ENCODE measurements around the gene KCNC1.

Gene KCNC1

GRCh38 chr11:17801166-17801565 is 66.6 kb downstream of the KCNC1 start:
- H3K4me3 ChIP-seq (ENCODE audit: low read depth, low read length), result no peak overlapping the region
- no peaks in the 10 kb centered on the region for H3K36me3 ChIP-seq (ENCODE audit: control insufficient read depth, insufficient read depth, low read length)
- H3K27me3 ChIP-seq (ENCODE audit: control insufficient read depth, insufficient read depth, low read length), result no peaks in the 10 kb centered on the region
- peaks cover 15% of the 10 kb centered on the region for H3K4me1 ChIP-seq (ENCODE audit: control insufficient read depth, insufficient read depth, low read length)
- no peak overlapping the region for H3K9ac ChIP-seq (ENCODE audit: low read length)
- H3K9me3 ChIP-seq (ENCODE audit: control insufficient read depth, insufficient read depth, low read depth, low read length), result peaks cover 5% of the 10 kb centered on the region
- H3K27ac ChIP-seq (ENCODE audit: low read depth, low read length), result no peak overlapping the region

GRCh38 chr11:17802491-17802890 is 67.9 kb downstream of the KCNC1 start:
- peaks cover 15% of the 10 kb centered on the region for H3K4me1 ChIP-seq (ENCODE audit: control insufficient read depth, insufficient read depth, low read length)
- H3K9me3 ChIP-seq (ENCODE audit: control insufficient read depth, insufficient read depth, low read depth, low read length), result peaks cover 5% of the 10 kb centered on the region
- no peak overlapping the region for H3K27ac ChIP-seq (ENCODE audit: low read depth, low read length)
- no peak overlapping the region for H3K9ac ChIP-seq (ENCODE audit: low read length)
- H3K36me3 ChIP-seq (ENCODE audit: control insufficient read depth, insufficient read depth, low read length), result no peaks in the 10 kb centered on the region
- no peak overlapping the region for H3K4me3 ChIP-seq (ENCODE audit: low read depth, low read length)
- no peaks in the 10 kb centered on the region for H3K27me3 ChIP-seq (ENCODE audit: control insufficient read depth, insufficient read depth, low read length)

DNA sequence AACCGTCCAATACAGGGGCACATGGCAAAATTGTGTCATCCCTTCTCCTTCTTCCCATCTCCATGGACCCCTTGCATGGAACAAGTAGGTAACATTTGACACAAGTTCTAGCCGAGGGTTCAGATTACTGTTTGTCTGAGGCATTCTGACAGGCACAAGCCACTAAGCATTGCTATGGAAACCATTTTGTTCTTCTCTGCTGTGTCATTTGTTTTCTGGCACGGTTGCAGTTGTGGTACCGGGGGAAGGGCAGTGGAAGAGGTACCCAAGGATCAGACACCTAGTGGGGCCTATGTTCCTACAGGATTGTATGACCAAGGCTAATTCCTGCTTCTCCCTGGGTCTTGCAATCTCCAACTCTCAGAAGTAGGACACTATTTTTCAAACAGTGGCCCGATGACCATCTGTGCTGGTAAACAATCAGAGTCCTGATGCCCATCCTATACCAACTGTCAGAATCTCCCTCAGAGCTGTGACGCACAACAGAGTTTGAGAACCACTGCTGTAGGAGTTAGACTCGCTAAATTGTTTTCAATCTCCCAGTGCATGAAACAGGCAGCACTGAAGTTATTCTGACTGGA is 69.3 kb downstream of the KCNC1 start:
- Histone ChIP-seq H3K9me3 (ENCODE audit: control insufficient read depth, insufficient read depth, low read depth, low read length) (peaks cover 5% of the 10 kb centered on the region), H3K36me3 (ENCODE audit: control insufficient read depth, insufficient read depth, low read length) (no peaks in the 10 kb centered on the region), H3K4me3 (ENCODE audit: low read depth, low read length) (no peak overlapping the region), H3K4me1 (ENCODE audit: control insufficient read depth, insufficient read depth, low read length) (peaks cover 15% of the 10 kb centered on the region), H3K27ac (ENCODE audit: low read depth, low read length) (no peak overlapping the region), H3K9ac (ENCODE audit: low read length) (no peak overlapping the region), H3K27me3 (ENCODE audit: control insufficient read depth, insufficient read depth, low read length) (no peaks in the 10 kb centered on the region)

GRCh38 chr11:17805043-17805442 is 70.5 kb downstream of the KCNC1 start:
- no peak overlapping the region for H3K27ac ChIP-seq (ENCODE audit: low read depth, low read length)
- H3K36me3 ChIP-seq (ENCODE audit: control insufficient read depth, insufficient read depth, low read length), result no peaks in the 10 kb centered on the region
- H3K9ac ChIP-seq (ENCODE audit: low read length), result no peak overlapping the region
- H3K4me1 ChIP-seq (ENCODE audit: control insufficient read depth, insufficient read depth, low read length), result peaks cover 15% of the 10 kb centered on the region
- no peaks in the 10 kb centered on the region for H3K27me3 ChIP-seq (ENCODE audit: control insufficient read depth, insufficient read depth, low read length)
- peaks cover 5% of the 10 kb centered on the region for H3K9me3 ChIP-seq (ENCODE audit: control insufficient read depth, insufficient read depth, low read depth, low read length)
- no peak overlapping the region for H3K4me3 ChIP-seq (ENCODE audit: low read depth, low read length)

- Histone ChIP-seq H3K27ac (ENCODE audit: low read depth, low read length) (no peak overlapping the region), H3K9ac (ENCODE audit: low read length) (no peak overlapping the region), H3K9me3 (ENCODE audit: control insufficient read depth, insufficient read depth, low read depth, low read length) (no peaks in the 10 kb centered on the region), H3K36me3 (ENCODE audit: control insufficient read depth, insufficient read depth, low read length) (no peaks in the 10 kb centered on the region), H3K4me3 (ENCODE audit: low read depth, low read length) (no peak overlapping the region), H3K27me3 (ENCODE audit: control insufficient read depth, insufficient read depth, low read length) (no peaks in the 10 kb centered on the region), H3K4me1 (ENCODE audit: control insufficient read depth, insufficient read depth, low read length) (peaks cover 12% of the 10 kb centered on the region)
Measured at GRCh38 chr11:17805873-17806272, 71.3 kb downstream of the KCNC1 start.

- H3K9me3 ChIP-seq (ENCODE audit: control insufficient read depth, insufficient read depth, low read depth, low read length), result no peaks in the 10 kb centered on the region
- H3K27me3 ChIP-seq (ENCODE audit: control insufficient read depth, insufficient read depth, low read length), result no peaks in the 10 kb centered on the region
- no peak overlapping the region for H3K4me3 ChIP-seq (ENCODE audit: low read depth, low read length)
- H3K36me3 ChIP-seq (ENCODE audit: control insufficient read depth, insufficient read depth, low read length), result no peaks in the 10 kb centered on the region
- H3K9ac ChIP-seq (ENCODE audit: low read length), result no peak overlapping the region
- H3K27ac ChIP-seq (ENCODE audit: low read depth, low read length), result no peak overlapping the region
- peaks cover 4% of the 10 kb centered on the region; the same call in 1 of the 2 replicates for H3K4me1 ChIP-seq (ENCODE audit: control insufficient read depth, insufficient read depth, low read length)
Measured at GRCh38 chr11:17807034-17807433, 72.5 kb downstream of the KCNC1 start.

DNA sequence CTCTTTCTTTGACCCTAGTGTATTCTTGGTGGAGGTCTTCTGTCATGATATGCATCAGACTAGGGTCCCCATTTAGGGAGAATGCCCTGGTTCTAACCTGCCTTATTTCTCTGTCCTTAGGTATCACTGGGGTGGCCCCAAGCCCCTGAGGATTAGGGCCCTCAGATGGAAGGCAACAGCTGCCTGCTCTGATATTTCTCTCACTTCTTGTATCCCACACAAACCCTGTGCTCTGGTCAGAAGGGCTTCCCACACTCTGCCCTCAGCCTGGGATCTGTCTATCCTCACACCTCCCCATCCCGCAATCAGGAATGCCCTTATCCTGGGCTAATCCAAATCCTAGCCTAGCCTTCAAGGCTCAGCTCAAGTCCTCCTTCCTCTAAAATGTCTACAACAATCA is 75.5 kb downstream of the KCNC1 start:
- Histone ChIP-seq H3K36me3 (ENCODE audit: control insufficient read depth, insufficient read depth, low read length) (no peaks in the 10 kb centered on the region), H3K9me3 (ENCODE audit: control insufficient read depth, insufficient read depth, low read depth, low read length) (no peaks in the 10 kb centered on the region), H3K4me1 (ENCODE audit: control insufficient read depth, insufficient read depth, low read length) (no peaks in the 10 kb centered on the region), H3K27ac (ENCODE audit: low read depth, low read length) (no peak overlapping the region), H3K27me3 (ENCODE audit: control insufficient read depth, insufficient read depth, low read length) (no peaks in the 10 kb centered on the region), H3K4me3 (ENCODE audit: low read depth, low read length) (no peak overlapping the region), H3K9ac (ENCODE audit: low read length) (no peak overlapping the region)

DNA sequence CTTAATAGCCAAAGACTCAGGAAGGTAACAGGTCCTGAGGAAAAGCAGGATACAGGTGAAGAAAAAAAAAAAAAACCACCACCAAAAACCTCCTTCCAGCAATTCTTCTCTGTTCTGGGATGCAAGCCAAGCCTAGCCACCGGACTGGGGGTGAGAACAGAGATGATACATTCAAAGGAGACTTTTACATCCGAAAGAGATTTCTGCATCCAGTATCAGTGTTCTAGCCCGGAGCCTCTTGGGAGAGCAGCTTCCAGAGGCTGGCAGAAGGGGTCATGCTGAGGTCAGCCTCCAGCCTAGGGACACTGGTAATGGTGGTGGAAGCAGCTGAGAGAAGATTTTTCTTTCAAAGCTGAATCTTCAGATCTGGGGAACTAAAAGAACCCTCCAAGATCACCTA is 76.2 kb downstream of the KCNC1 start:
- no peak overlapping the region for H3K27ac ChIP-seq (ENCODE audit: low read depth, low read length)
- no peak overlapping the region for H3K4me3 ChIP-seq (ENCODE audit: low read depth, low read length)
- H3K4me1 ChIP-seq (ENCODE audit: control insufficient read depth, insufficient read depth, low read length), result no peaks in the 10 kb centered on the region
- no peaks in the 10 kb centered on the region for H3K9me3 ChIP-seq (ENCODE audit: control insufficient read depth, insufficient read depth, low read depth, low read length)
- H3K36me3 ChIP-seq (ENCODE audit: control insufficient read depth, insufficient read depth, low read length), result no peaks in the 10 kb centered on the region
- no peak overlapping the region for H3K9ac ChIP-seq (ENCODE audit: low read length)
- H3K27me3 ChIP-seq (ENCODE audit: control insufficient read depth, insufficient read depth, low read length), result no peaks in the 10 kb centered on the region

GRCh38 chr11:17811352-17811751 is 76.8 kb downstream of the KCNC1 start:
- Histone ChIP-seq H3K36me3 (ENCODE audit: control insufficient read depth, insufficient read depth, low read length) (no peaks in the 10 kb centered on the region), H3K4me1 (ENCODE audit: control insufficient read depth, insufficient read depth, low read length) (no peaks in the 10 kb centered on the region), H3K27ac (ENCODE audit: low read depth, low read length) (no peak overlapping the region), H3K9ac (ENCODE audit: low read length) (no peak overlapping the region), H3K27me3 (ENCODE audit: control insufficient read depth, insufficient read depth, low read length) (no peaks in the 10 kb centered on the region), H3K9me3 (ENCODE audit: control insufficient read depth, insufficient read depth, low read depth, low read length) (no peaks in the 10 kb centered on the region), H3K4me3 (ENCODE audit: low read depth, low read length) (no peak overlapping the region)

- H3K36me3 ChIP-seq (ENCODE audit: control insufficient read depth, insufficient read depth, low read length), result no peaks in the 10 kb centered on the region
- H3K27ac ChIP-seq (ENCODE audit: low read depth, low read length), result no peak overlapping the region
- H3K4me3 ChIP-seq (ENCODE audit: low read depth, low read length), result no peak overlapping the region
- H3K4me1 ChIP-seq (ENCODE audit: control insufficient read depth, insufficient read depth, low read length), result no peaks in the 10 kb centered on the region
- H3K9ac ChIP-seq (ENCODE audit: low read length), result no peak overlapping the region
- H3K27me3 ChIP-seq (ENCODE audit: control insufficient read depth, insufficient read depth, low read length), result no peaks in the 10 kb centered on the region
- H3K9me3 ChIP-seq (ENCODE audit: control insufficient read depth, insufficient read depth, low read depth, low read length), result no peaks in the 10 kb centered on the region
Measured at GRCh38 chr11:17812091-17812864, 77.7 kb downstream of the KCNC1 start.

GRCh38 chr11:17812865-17813187 is 78.2 kb downstream of the KCNC1 start:
- Histone ChIP-seq H3K9me3 (ENCODE audit: control insufficient read depth, insufficient read depth, low read depth, low read length) (no peaks in the 10 kb centered on the region), H3K36me3 (ENCODE audit: control insufficient read depth, insufficient read depth, low read length) (no peaks in the 10 kb centered on the region), H3K9ac (ENCODE audit: low read length) (no peak overlapping the region), H3K27me3 (ENCODE audit: control insufficient read depth, insufficient read depth, low read length) (no peaks in the 10 kb centered on the region), H3K27ac (ENCODE audit: low read depth, low read length) (no peak overlapping the region), H3K4me3 (ENCODE audit: low read depth, low read length) (no peak overlapping the region), H3K4me1 (ENCODE audit: control insufficient read depth, insufficient read depth, low read length) (no peaks in the 10 kb centered on the region)
